ENCODE results near the gene ZNF892.
"Not testable (repeated sequence)": the region's sequence is repeated elsewhere in the genome, so short reads cannot be mapped to it uniquely, and the experiment has no call there.

ZNF892 gene

GRCh38 chr2:95181774-95182173, 25.5 kb upstream of the ZNF892 start:
- H3K18ac ChIP-seq (ENCODE audit: low read length), result no peak overlapping the region
- H3K27me3 ChIP-seq (ENCODE audit: insufficient read depth, low read length, poor library complexity), result no peaks in the 10 kb centered on the region
- H2AK5ac ChIP-seq (ENCODE audit: low read length), result no peak overlapping the region
- H3K4ac ChIP-seq (ENCODE audit: low read depth, low read length), result no peak overlapping the region
- H2BK15ac ChIP-seq (replicated peaks; ENCODE audit: low read depth), result no peak overlapping the region
- H3K4me2 ChIP-seq (ENCODE audit: low read length), result no peak overlapping the region
- no peak overlapping the region for H3K9ac ChIP-seq (ENCODE audit: low read length)
- no peak overlapping the region for H3K4me3 ChIP-seq (ENCODE audit: low read length)
- DNase-seq, result no peak
- H2BK5ac ChIP-seq (ENCODE audit: low read length), result no peak overlapping the region
- no peak overlapping the region for H3K27ac ChIP-seq (ENCODE audit: low read depth, low read length)
- H3K79me1 ChIP-seq (ENCODE audit: low read length), result no peaks in the 10 kb centered on the region
- H4K5ac ChIP-seq (ENCODE audit: low read length), result no peak overlapping the region
- no peak overlapping the region for H2BK120ac ChIP-seq (ENCODE audit: low read depth, low read length)
- peaks cover 4% of the 10 kb centered on the region for H3K36me3 ChIP-seq (ENCODE audit: control insufficient read depth, insufficient read depth, low read length)
- H4K8ac ChIP-seq (ENCODE audit: low read depth, low read length), result no peak overlapping the region
- H3K23ac ChIP-seq (ENCODE audit: low read length), result no peak overlapping the region
- H3K4me1 ChIP-seq (ENCODE audit: control insufficient read depth, low read depth, low read length), result no peaks in the 10 kb centered on the region
- H3K79me2 ChIP-seq (ENCODE audit: control insufficient read depth, insufficient read depth, low read length), result no peaks in the 10 kb centered on the region
- WGBS (ENCODE audit: extremely low coverage, insufficient coverage, low lambda C conversion rate), result no CpG with 5 or more reads among the region's 18 CpGs
- H3K56ac ChIP-seq (ENCODE audit: low read length), result no peak overlapping the region

- no peak overlapping the region for H2BK5ac ChIP-seq (ENCODE audit: low read length)
- H3K36me3 ChIP-seq (ENCODE audit: control insufficient read depth, insufficient read depth, low read length), result peaks cover 4% of the 10 kb centered on the region
- no peak overlapping the region for H3K23ac ChIP-seq (ENCODE audit: low read length)
- no peaks in the 10 kb centered on the region for H3K79me1 ChIP-seq (ENCODE audit: low read length)
- no peak overlapping the region for H2BK15ac ChIP-seq (replicated peaks; ENCODE audit: low read depth)
- no peak overlapping the region for H3K4me3 ChIP-seq (ENCODE audit: low read length)
- no peak overlapping the region for H2BK120ac ChIP-seq (ENCODE audit: low read depth, low read length)
- H4K5ac ChIP-seq (ENCODE audit: low read length), result no peak overlapping the region
- H4K8ac ChIP-seq (ENCODE audit: low read depth, low read length), result no peak overlapping the region
- DNase-seq, result no peak
- H3K27ac ChIP-seq (ENCODE audit: low read depth, low read length), result no peak overlapping the region
- no peak overlapping the region for H3K9ac ChIP-seq (ENCODE audit: low read length)
- H3K27me3 ChIP-seq (ENCODE audit: insufficient read depth, low read length, poor library complexity), result no peaks in the 10 kb centered on the region
- no peak overlapping the region for H3K4ac ChIP-seq (ENCODE audit: low read depth, low read length)
- WGBS (ENCODE audit: extremely low coverage, insufficient coverage, low lambda C conversion rate), result no CpG with 5 or more reads among the region's 3 CpGs
- H2AK5ac ChIP-seq (ENCODE audit: low read length), result no peak overlapping the region
- no peaks in the 10 kb centered on the region for H3K79me2 ChIP-seq (ENCODE audit: control insufficient read depth, insufficient read depth, low read length)
- H3K56ac ChIP-seq (ENCODE audit: low read length), result no peak overlapping the region
- H3K4me1 ChIP-seq (ENCODE audit: control insufficient read depth, low read depth, low read length), result no peaks in the 10 kb centered on the region
- no peak overlapping the region for H3K18ac ChIP-seq (ENCODE audit: low read length)
- no peak overlapping the region for H3K4me2 ChIP-seq (ENCODE audit: low read length)
Observed at GRCh38 chr2:95185197-95185596, 22.1 kb upstream of the ZNF892 start.

GRCh38 chr2:95185973-95186372, 21.3 kb upstream of the ZNF892 start:
- no peak overlapping the region for H2AK5ac ChIP-seq (ENCODE audit: low read length)
- no peak overlapping the region for H3K9ac ChIP-seq (ENCODE audit: low read length)
- H3K23ac ChIP-seq (ENCODE audit: low read length), result no peak overlapping the region
- DNase-seq, result no peak
- H3K4me1 ChIP-seq (ENCODE audit: control insufficient read depth, low read depth, low read length), result no peaks in the 10 kb centered on the region
- H4K5ac ChIP-seq (ENCODE audit: low read length), result no peak overlapping the region
- H3K4me3 ChIP-seq (ENCODE audit: low read length), result no peak overlapping the region
- H3K36me3 ChIP-seq (ENCODE audit: control insufficient read depth, insufficient read depth, low read length), result peaks cover 4% of the 10 kb centered on the region
- no peak overlapping the region for H3K27ac ChIP-seq (ENCODE audit: low read depth, low read length)
- no peak overlapping the region for H3K4ac ChIP-seq (ENCODE audit: low read depth, low read length)
- H2BK5ac ChIP-seq (ENCODE audit: low read length), result no peak overlapping the region
- no peak overlapping the region for H2BK120ac ChIP-seq (ENCODE audit: low read depth, low read length)
- no CpG with 5 or more reads among the region's 2 CpGs for WGBS (ENCODE audit: extremely low coverage, insufficient coverage, low lambda C conversion rate)
- H3K18ac ChIP-seq (ENCODE audit: low read length), result no peak overlapping the region
- H3K56ac ChIP-seq (ENCODE audit: low read length), result no peak overlapping the region
- no peaks in the 10 kb centered on the region for H3K79me1 ChIP-seq (ENCODE audit: low read length)
- H4K8ac ChIP-seq (ENCODE audit: low read depth, low read length), result no peak overlapping the region
- H3K27me3 ChIP-seq (ENCODE audit: insufficient read depth, low read length, poor library complexity), result no peaks in the 10 kb centered on the region
- H2BK15ac ChIP-seq (replicated peaks; ENCODE audit: low read depth), result no peak overlapping the region
- H3K79me2 ChIP-seq (ENCODE audit: control insufficient read depth, insufficient read depth, low read length), result no peaks in the 10 kb centered on the region
- no peak overlapping the region for H3K4me2 ChIP-seq (ENCODE audit: low read length)

GRCh38 chr2:95192956-95193355, 14.4 kb upstream of the ZNF892 start:
- WGBS (ENCODE audit: extremely low coverage, insufficient coverage, low lambda C conversion rate), result no CpG with 5 or more reads among the region's 15 CpGs
- H3K4ac ChIP-seq (ENCODE audit: low read depth, low read length); H2AK5ac ChIP-seq (ENCODE audit: low read length); H2BK120ac ChIP-seq (ENCODE audit: low read depth, low read length); H4K8ac ChIP-seq (ENCODE audit: low read depth, low read length); H3K4me1 ChIP-seq (ENCODE audit: control insufficient read depth, low read depth, low read length); H3K27me3 ChIP-seq (ENCODE audit: insufficient read depth, low read length, poor library complexity); H3K79me2 ChIP-seq (ENCODE audit: control insufficient read depth, insufficient read depth, low read length); H4K5ac ChIP-seq (ENCODE audit: low read length); H3K36me3 ChIP-seq (ENCODE audit: control insufficient read depth, insufficient read depth, low read length); H3K4me2 ChIP-seq (ENCODE audit: low read length); H3K79me1 ChIP-seq (ENCODE audit: low read length); H3K18ac ChIP-seq (ENCODE audit: low read length); H2BK15ac ChIP-seq (replicated peaks; ENCODE audit: low read depth); H2BK5ac ChIP-seq (ENCODE audit: low read length); H3K56ac ChIP-seq (ENCODE audit: low read length); H3K27ac ChIP-seq (ENCODE audit: low read depth, low read length); H3K23ac ChIP-seq (ENCODE audit: low read length); H3K4me3 ChIP-seq (ENCODE audit: low read length); H3K9ac ChIP-seq (ENCODE audit: low read length): not testable (repeated sequence)
- peak; percentile 28 for DNase-seq

- Histone ChIP-seq H3K9ac (ENCODE audit: low read length) (no peak overlapping the region), H2BK120ac (ENCODE audit: low read depth, low read length) (no peak overlapping the region)
Observed at GRCh38 chr2:95203911-95204310, 3.4 kb upstream of the ZNF892 start.

GRCh38 chr2:95204396-95204795, 2.9 kb upstream of the ZNF892 start:
- no peak overlapping the region for H3K27ac ChIP-seq (ENCODE audit: low read depth, low read length)
- no peak overlapping the region for H4K5ac ChIP-seq (ENCODE audit: low read length)
- H2BK15ac ChIP-seq (replicated peaks; ENCODE audit: low read depth), result no peak overlapping the region
- no peak overlapping the region for H3K18ac ChIP-seq (ENCODE audit: low read length)
- H3K4me3 ChIP-seq (ENCODE audit: low read length), result no peak overlapping the region
- no peak overlapping the region for H4K8ac ChIP-seq (ENCODE audit: low read depth, low read length)
- no peaks in the 10 kb centered on the region for H3K36me3 ChIP-seq (ENCODE audit: control insufficient read depth, insufficient read depth, low read length)
- no peak overlapping the region for H2BK5ac ChIP-seq (ENCODE audit: low read length)
- no peaks in the 10 kb centered on the region for H3K27me3 ChIP-seq (ENCODE audit: insufficient read depth, low read length, poor library complexity)
- no peaks in the 10 kb centered on the region for H3K79me2 ChIP-seq (ENCODE audit: control insufficient read depth, insufficient read depth, low read length)
- no peak overlapping the region for H3K4ac ChIP-seq (ENCODE audit: low read depth, low read length)
- H2AK5ac ChIP-seq (ENCODE audit: low read length), result no peak overlapping the region
- no peak overlapping the region for H2BK120ac ChIP-seq (ENCODE audit: low read depth, low read length)
- peaks cover 1% of the 10 kb centered on the region for H3K79me1 ChIP-seq (ENCODE audit: low read length)
- no peak overlapping the region for H3K56ac ChIP-seq (ENCODE audit: low read length)
- no peak overlapping the region for H3K9ac ChIP-seq (ENCODE audit: low read length)
- H3K4me2 ChIP-seq (ENCODE audit: low read length), result no peak overlapping the region
- no CpG with 5 or more reads among the region's 2 CpGs for whole genome bisulfite sequencing (ENCODE audit: extremely low coverage, insufficient coverage, low lambda C conversion rate)
- no peak overlapping the region for H3K23ac ChIP-seq (ENCODE audit: low read length)
- DNase-seq, result no peak
- H3K4me1 ChIP-seq (ENCODE audit: control insufficient read depth, low read depth, low read length), result peaks cover 4% of the 10 kb centered on the region

More at GRCh38 chr2:95203911-95204310, 3.4 kb upstream of the ZNF892 start:
- no peak for DNase-seq
- Histone ChIP-seq H2BK15ac (replicated peaks; ENCODE audit: low read depth) (no peak overlapping the region), H3K4ac (ENCODE audit: low read depth, low read length) (no peak overlapping the region), H3K4me2 (ENCODE audit: low read length) (no peak overlapping the region), H3K18ac (ENCODE audit: low read length) (no peak overlapping the region), H3K4me3 (ENCODE audit: low read length) (no peak overlapping the region), H3K27me3 (ENCODE audit: insufficient read depth, low read length, poor library complexity) (no peaks in the 10 kb centered on the region), H2AK5ac (ENCODE audit: low read length) (no peak overlapping the region), H2BK5ac (ENCODE audit: low read length) (no peak overlapping the region), H3K79me2 (ENCODE audit: control insufficient read depth, insufficient read depth, low read length) (no peaks in the 10 kb centered on the region), H3K79me1 (ENCODE audit: low read length) (no peaks in the 10 kb centered on the region), H3K56ac (ENCODE audit: low read length) (no peak overlapping the region), H4K8ac (ENCODE audit: low read depth, low read length) (no peak overlapping the region), H3K4me1 (ENCODE audit: control insufficient read depth, low read depth, low read length) (peaks cover 4% of the 10 kb centered on the region), H4K5ac (ENCODE audit: low read length) (no peak overlapping the region), H3K27ac (ENCODE audit: low read depth, low read length) (no peak overlapping the region), H3K23ac (ENCODE audit: low read length) (no peak overlapping the region), H3K36me3 (ENCODE audit: control insufficient read depth, insufficient read depth, low read length) (no peaks in the 10 kb centered on the region)
- no CpG with 5 or more reads among the region's 4 CpGs for WGBS (ENCODE audit: extremely low coverage, insufficient coverage, low lambda C conversion rate)
